Hepatocyte (in vitro differentiated cells): Measurements from ENCODE around the gene ZMYM2. TPM values are rescaled to one million over a fixed set of nuclear protein-coding genes. Genes with fewer than 3 reads are reported as not detected.

Experiments
- DNase-seq: peaks from one replicate; pipeline ENCODE4 v3.0.0-alpha.2; 2016; ENCODE audit warnings: low spot score
- H2AFZ ChIP-seq: fragments of 200-600 bp; sonication (generic); 2 replicates; pipeline ENCODE4 v1.6.0; 2016; ENCODE audit warnings: antibody characterized with exemption, mild to moderate bottlenecking
- H3K27ac ChIP-seq: fragments of 200-600 bp; sonication (generic); 2 replicates; pipeline ENCODE4 v1.5.1; 2016; ENCODE audit warnings: mild to moderate bottlenecking
- H3K27me3 ChIP-seq: fragments of 200-600 bp; sonication (generic); 2 replicates; pipeline ENCODE4 v1.6.1; 2016
- H3K36me3 ChIP-seq: fragments of 200-600 bp; sonication (generic); replicated peaks from 2 replicates; pipeline ENCODE4 v1.5.1; 2016; ENCODE audit warnings: low read depth; ENCODE audit not compliant: insufficient read depth
- H3K4me1 ChIP-seq: fragments of 200-600 bp; sonication (generic); 2 replicates; pipeline ENCODE4 v1.5.1; 2016; ENCODE audit warnings: mild to moderate bottlenecking, moderate library complexity; ENCODE audit not compliant: insufficient read depth
- H3K4me2 ChIP-seq: fragments of 200-600 bp; sonication (generic); 2 replicates; pipeline ENCODE4 v1.6.0; 2016
- H3K4me3 ChIP-seq: fragments of 200-600 bp; sonication (generic); 2 replicates; pipeline ENCODE4 v1.5.1; 2016; ENCODE audit warnings: mild to moderate bottlenecking
- H3K79me2 ChIP-seq: fragments of 200-600 bp; sonication (generic); 2 replicates; pipeline ENCODE4 v1.6.0; 2017; ENCODE audit warnings: mild to moderate bottlenecking
- H3K9me2 ChIP-seq: fragments of 200-600 bp; sonication (generic); replicated peaks from 2 replicates; pipeline ENCODE4 v1.6.0; 2017; ENCODE audit warnings: mild to moderate bottlenecking; ENCODE audit not compliant: insufficient read depth
- H3K9me3 ChIP-seq: fragments of 200-600 bp; sonication (generic); 2 replicates; pipeline ENCODE4 v1.5.1; 2016; ENCODE audit warnings: low read depth, mild to moderate bottlenecking
- H4K20me1 ChIP-seq: fragments of 200-600 bp; sonication (generic); 2 replicates; pipeline ENCODE4 v1.6.0; 2016; ENCODE audit warnings: mild to moderate bottlenecking; ENCODE audit not compliant: insufficient read depth, poor library complexity, severe bottlenecking
- CTCF ChIP-seq: fragments of 200-600 bp; sonication (generic); IDR thresholded peaks from 2 replicates; pipeline ENCODE4 v1.5.1; 2016; ENCODE audit warnings: antibody characterized with exemption, mild to moderate bottlenecking; ENCODE audit not compliant: poor library complexity
- EZH2 ChIP-seq: fragments of 200-600 bp; sonication (generic); IDR thresholded peaks from 2 replicates; pipeline ENCODE4 v1.6.1; 2016; ENCODE audit warnings: antibody characterized with exemption, mild to moderate bottlenecking, borderline replicate concordance
- EZH2phosphoT487 ChIP-seq: fragments of 200-600 bp; sonication (generic); IDR thresholded peaks from one replicate; pipeline ENCODE4 v1.6.1; 2018; ENCODE audit warnings: antibody characterized with exemption, mild to moderate bottlenecking, low read depth, moderate library complexity; ENCODE audit not compliant: unreplicated experiment, severe bottlenecking
- WGBS: methylation state at CpG from one replicate; pipeline ENCODE4 v1.1.6; 2016; ENCODE audit warnings: low lambda C conversion rate; ENCODE audit errors: missing lambda C conversion rate; 5-methylcytosine and 5-hydroxymethylcytosine counted together
- polyA plus RNA-seq: library from polyadenylated mRNA; unstranded; fragments of >200 nt; fragmentation: Nextera tagmentation; extraction: Ambion mirVana; gene quantifications from 2 replicates; pipeline ENCODE4 v1.2.1, GENCODE V29; 2016
- total RNA-seq: library from RNA; depleted of rRNA; stranded (reverse); fragments of >200 nt; gene quantifications from 2 replicates; pipeline ENCODE4 v1.2.3, GENCODE V29; 2014

Gene ZMYM2
- total and polyA plus RNA-seq, 2 experiments from 2014 or later, result 25.2 to 91.1 TPM

- DNase-seq, result no peak
- Histone ChIP-seq H2AFZ (no peak overlapping the region), H3K9me2 (no peaks in the 10 kb centered on the region), H3K79me2 (no peaks in the 10 kb centered on the region), H4K20me1 (no peaks in the 10 kb centered on the region), H3K27me3 (no peaks in the 10 kb centered on the region), H3K9me3 (no peaks in the 10 kb centered on the region), H3K4me1 (no peaks in the 10 kb centered on the region), H3K4me2 (no peak overlapping the region), H3K36me3 (no peaks in the 10 kb centered on the region), H3K27ac (no peak overlapping the region), H3K4me3 (no peak overlapping the region)
- 85% methylated on average over 1 of the region's 1 CpG for WGBS
- no peak for TF ChIP-seq EZH2phosphoT487
- TF ChIP-seq CTCF, result no peak
- TF ChIP-seq EZH2, result no peak
These were observed 18.4 kb upstream of the ZMYM2 start for GRCh38 chr13:19940106-19940505.

GRCh38 chr13:19950374-19950773 is 8.2 kb upstream of the ZMYM2 start:
- H3K79me2 ChIP-seq, result no peaks in the 10 kb centered on the region
- H3K36me3 ChIP-seq, result no peaks in the 10 kb centered on the region
- H4K20me1 ChIP-seq, result no peaks in the 10 kb centered on the region
- H3K4me3 ChIP-seq, result no peak overlapping the region
- DNase-seq, result no peak
- no peak overlapping the region for H3K4me2 ChIP-seq
- no peak for TF ChIP-seq EZH2phosphoT487
- TF ChIP-seq CTCF, result no peak
- no peak for TF ChIP-seq EZH2
- no peaks in the 10 kb centered on the region for H3K27me3 ChIP-seq
- no peaks in the 10 kb centered on the region for H3K4me1 ChIP-seq
- no peak overlapping the region for H2AFZ ChIP-seq
- WGBS, result 90% methylated on average over 7 of the region's 7 CpGs
- H3K9me3 ChIP-seq, result no peaks in the 10 kb centered on the region
- H3K9me2 ChIP-seq, result no peaks in the 10 kb centered on the region
- no peak overlapping the region for H3K27ac ChIP-seq

GRCh38 chr13:19952850-19953249 is 5.7 kb upstream of the ZMYM2 start:
- H3K27ac ChIP-seq, result no peak overlapping the region
- H3K9me2 ChIP-seq, result no peaks in the 10 kb centered on the region
- H3K4me2 ChIP-seq, result no peak overlapping the region
- no peaks in the 10 kb centered on the region for H4K20me1 ChIP-seq
- H3K36me3 ChIP-seq, result no peaks in the 10 kb centered on the region
- H3K4me1 ChIP-seq, result no peaks in the 10 kb centered on the region
- H3K4me3 ChIP-seq, result no peak overlapping the region
- no peak overlapping the region for H2AFZ ChIP-seq
- no peaks in the 10 kb centered on the region for H3K9me3 ChIP-seq
- H3K79me2 ChIP-seq, result no peaks in the 10 kb centered on the region
- DNase-seq, result no peak
- H3K27me3 ChIP-seq, result no peaks in the 10 kb centered on the region
- TF ChIP-seq EZH2phosphoT487 (no peak), CTCF (no peak), EZH2 (no peak)

GRCh38 chr13:19955873-19956559 is 2.5 kb upstream of the ZMYM2 start:
- Histone ChIP-seq H3K36me3 (no peaks in the 10 kb centered on the region), H3K4me1 (peaks cover 7% of the 10 kb centered on the region), H2AFZ (no peak overlapping the region), H3K9me3 (no peaks in the 10 kb centered on the region), H3K4me2 (no peak overlapping the region), H4K20me1 (peaks cover 7% of the 10 kb centered on the region), H3K27ac (no peak overlapping the region), H3K9me2 (no peaks in the 10 kb centered on the region), H3K79me2 (peaks cover 12% of the 10 kb centered on the region), H3K27me3 (no peaks in the 10 kb centered on the region), H3K4me3 (no peak overlapping the region)
- no peak for DNase-seq
- TF ChIP-seq EZH2 (no peak), EZH2phosphoT487 (no peak), CTCF (no peak)
- 95% methylated on average over 4 of the region's 4 CpGs for WGBS
